ENCODE measurements around the gene PTGR1.
"Not testable (repeated sequence)": the region's sequence is repeated elsewhere in the genome, so short reads cannot be mapped to it uniquely, and the experiment has no call there.

The PTGR1 gene

GRCh38 chr9:111632060-111632459, 32.6 kb upstream of the PTGR1 start:
- no peak overlapping the region for H3K27ac ChIP-seq (ENCODE audit: low read length)
- DNase-seq (ENCODE audit: low read depth, low spot score): no peak
- H3K9me3 ChIP-seq (ENCODE audit: control insufficient read depth, insufficient read depth, low read length): no peaks in the 10 kb centered on the region
- H3K27me3 ChIP-seq (ENCODE audit: control insufficient read depth, insufficient read depth, low read length): no peaks in the 10 kb centered on the region
- H3K4me1 ChIP-seq (ENCODE audit: control insufficient read depth, insufficient read depth, low read length): no peaks in the 10 kb centered on the region
- peak overlapping the region; percentile 76; the same call in 1 of the 2 replicates for H3K4me3 ChIP-seq (ENCODE audit: low read length)
- no CpG with 5 or more reads among the region's 5 CpGs for WGBS (ENCODE audit: insufficient coverage, insufficient read length)
- no peaks in the 10 kb centered on the region for H3K36me3 ChIP-seq (ENCODE audit: control insufficient read depth, insufficient read depth, low read length)

GRCh38 chr9:111631214-111631971, 31.9 kb upstream of the PTGR1 start, which contains the start of gene DNAJC25:
TSS of gene DNAJC25 (plus strand) at chr9:111631334. CDS start at chr9:111631408, 74 bp downstream.
- H3K36me3 ChIP-seq (ENCODE audit: control insufficient read depth, insufficient read depth, low read length): no peaks in the 10 kb centered on the region
- no peak within 1 kb of the TSS for H3K27ac ChIP-seq (ENCODE audit: low read length)
- DNase-seq (ENCODE audit: low read depth, low spot score): peak; percentile 98
- no peaks in the 10 kb centered on the region for H3K4me1 ChIP-seq (ENCODE audit: control insufficient read depth, insufficient read depth, low read length)
- H3K4me3 ChIP-seq (ENCODE audit: low read length): peak within 1 kb of the TSS; percentile 76
- no peaks in the 10 kb centered on the region for H3K27me3 ChIP-seq (ENCODE audit: control insufficient read depth, insufficient read depth, low read length)
- no CpG with 5 or more reads among the region's 79 CpGs for WGBS (ENCODE audit: insufficient coverage, insufficient read length)
- H3K9me3 ChIP-seq (ENCODE audit: control insufficient read depth, insufficient read depth, low read length): no peaks in the 10 kb centered on the region

GRCh38 chr9:111630964-111631213, 31.4 kb upstream of the PTGR1 start:
- Histone ChIP-seq H3K9me3 (ENCODE audit: control insufficient read depth, insufficient read depth, low read length) (no peaks in the 10 kb centered on the region), H3K36me3 (ENCODE audit: control insufficient read depth, insufficient read depth, low read length) (no peaks in the 10 kb centered on the region), H3K27ac (ENCODE audit: low read length) (no peak overlapping the region), H3K4me1 (ENCODE audit: control insufficient read depth, insufficient read depth, low read length) (no peaks in the 10 kb centered on the region), H3K27me3 (ENCODE audit: control insufficient read depth, insufficient read depth, low read length) (no peaks in the 10 kb centered on the region), H3K4me3 (ENCODE audit: low read length) (peak overlapping the region; percentile 76; the same call in 1 of the 2 replicates)
- WGBS (ENCODE audit: insufficient coverage, insufficient read length): no CpG with 5 or more reads among the region's 14 CpGs
- DNase-seq (ENCODE audit: low read depth, low spot score): no peak

GRCh38 chr9:111630182-111630963, 30.9 kb upstream of the PTGR1 start:
- no CpG with 5 or more reads among the region's 17 CpGs for WGBS (ENCODE audit: insufficient coverage, insufficient read length)
- peak overlapping the region; percentile 76; the same call in 1 of the 2 replicates for H3K4me3 ChIP-seq (ENCODE audit: low read length)
- no peaks in the 10 kb centered on the region for H3K4me1 ChIP-seq (ENCODE audit: control insufficient read depth, insufficient read depth, low read length)
- H3K9me3 ChIP-seq (ENCODE audit: control insufficient read depth, insufficient read depth, low read length): no peaks in the 10 kb centered on the region
- no peaks in the 10 kb centered on the region for H3K27me3 ChIP-seq (ENCODE audit: control insufficient read depth, insufficient read depth, low read length)
- no peak for DNase-seq (ENCODE audit: low read depth, low spot score)
- no peak overlapping the region for H3K27ac ChIP-seq (ENCODE audit: low read length)
- no peaks in the 10 kb centered on the region for H3K36me3 ChIP-seq (ENCODE audit: control insufficient read depth, insufficient read depth, low read length)

- Histone ChIP-seq H3K4me3 (ENCODE audit: low read length) (no peak overlapping the region), H3K27me3 (ENCODE audit: control insufficient read depth, insufficient read depth, low read length) (no peaks in the 10 kb centered on the region), H3K27ac (ENCODE audit: low read length) (no peak overlapping the region), H3K4me1 (ENCODE audit: control insufficient read depth, insufficient read depth, low read length) (no peaks in the 10 kb centered on the region), H3K9me3 (ENCODE audit: control insufficient read depth, insufficient read depth, low read length) (no peaks in the 10 kb centered on the region), H3K36me3 (ENCODE audit: control insufficient read depth, insufficient read depth, low read length) (no peaks in the 10 kb centered on the region)
- no CpG with 5 or more reads among the region's 7 CpGs for WGBS (ENCODE audit: insufficient coverage, insufficient read length)
- DNase-seq (ENCODE audit: low read depth, low spot score): no peak
These were observed 29.0 kb upstream of the PTGR1 start for GRCh38 chr9:111628411-111628810.

GRCh38 chr9:111627260-111627963, 28.0 kb upstream of the PTGR1 start:
- no peaks in the 10 kb centered on the region for H3K27me3 ChIP-seq (ENCODE audit: control insufficient read depth, insufficient read depth, low read length)
- no peaks in the 10 kb centered on the region for H3K36me3 ChIP-seq (ENCODE audit: control insufficient read depth, insufficient read depth, low read length)
- no peak overlapping the region for H3K27ac ChIP-seq (ENCODE audit: low read length)
- H3K4me3 ChIP-seq (ENCODE audit: low read length): no peak overlapping the region
- no peaks in the 10 kb centered on the region for H3K9me3 ChIP-seq (ENCODE audit: control insufficient read depth, insufficient read depth, low read length)
- no CpG with 5 or more reads among the region's 7 CpGs for WGBS (ENCODE audit: insufficient coverage, insufficient read length)
- no peak for DNase-seq (ENCODE audit: low read depth, low spot score)
- H3K4me1 ChIP-seq (ENCODE audit: control insufficient read depth, insufficient read depth, low read length): no peaks in the 10 kb centered on the region

- Histone ChIP-seq H3K27ac (ENCODE audit: low read length) (no peak overlapping the region), H3K27me3 (ENCODE audit: control insufficient read depth, insufficient read depth, low read length) (no peaks in the 10 kb centered on the region), H3K36me3 (ENCODE audit: control insufficient read depth, insufficient read depth, low read length) (no peaks in the 10 kb centered on the region), H3K9me3 (ENCODE audit: control insufficient read depth, insufficient read depth, low read length) (no peaks in the 10 kb centered on the region), H3K4me1 (ENCODE audit: control insufficient read depth, insufficient read depth, low read length) (no peaks in the 10 kb centered on the region), H3K4me3 (ENCODE audit: low read length) (no peak overlapping the region)
- DNase-seq (ENCODE audit: low read depth, low spot score): no peak
- WGBS (ENCODE audit: insufficient coverage, insufficient read length): no CpG with 5 or more reads among the region's 3 CpGs
These were observed 23.2 kb upstream of the PTGR1 start for GRCh38 chr9:111622626-111623025.

- no peaks in the 10 kb centered on the region for H3K9me3 ChIP-seq (ENCODE audit: control insufficient read depth, insufficient read depth, low read length)
- no peak overlapping the region for H3K4me3 ChIP-seq (ENCODE audit: low read length)
- H3K27me3 ChIP-seq (ENCODE audit: control insufficient read depth, insufficient read depth, low read length): no peaks in the 10 kb centered on the region
- H3K4me1 ChIP-seq (ENCODE audit: control insufficient read depth, insufficient read depth, low read length): no peaks in the 10 kb centered on the region
- DNase-seq (ENCODE audit: low read depth, low spot score): no peak
- no CpG with 5 or more reads among the region's 2 CpGs for WGBS (ENCODE audit: insufficient coverage, insufficient read length)
- H3K36me3 ChIP-seq (ENCODE audit: control insufficient read depth, insufficient read depth, low read length): no peaks in the 10 kb centered on the region
- no peak overlapping the region for H3K27ac ChIP-seq (ENCODE audit: low read length)
These were observed 22.5 kb upstream of the PTGR1 start for GRCh38 chr9:111621895-111622480.

- H3K4me3 ChIP-seq (ENCODE audit: low read length); H3K4me1 ChIP-seq (ENCODE audit: control insufficient read depth, insufficient read depth, low read length); H3K36me3 ChIP-seq (ENCODE audit: control insufficient read depth, insufficient read depth, low read length); H3K27ac ChIP-seq (ENCODE audit: low read length); DNase-seq (ENCODE audit: low read depth, low spot score); H3K27me3 ChIP-seq (ENCODE audit: control insufficient read depth, insufficient read depth, low read length); H3K9me3 ChIP-seq (ENCODE audit: control insufficient read depth, insufficient read depth, low read length): not testable (repeated sequence)
- no CpG with 5 or more reads among the region's 29 CpGs for WGBS (ENCODE audit: insufficient coverage, insufficient read length)
These were observed 17.9 kb upstream of the PTGR1 start for GRCh38 chr9:111617349-111617748.

GRCh38 chr9:111615928-111616327, 16.5 kb upstream of the PTGR1 start:
- no CpG with 5 or more reads among the region's 3 CpGs for WGBS (ENCODE audit: insufficient coverage, insufficient read length)
- no peaks in the 10 kb centered on the region for H3K27me3 ChIP-seq (ENCODE audit: control insufficient read depth, insufficient read depth, low read length)
- no peak for DNase-seq (ENCODE audit: low read depth, low spot score)
- no peak overlapping the region for H3K27ac ChIP-seq (ENCODE audit: low read length)
- no peaks in the 10 kb centered on the region for H3K4me1 ChIP-seq (ENCODE audit: control insufficient read depth, insufficient read depth, low read length)
- no peaks in the 10 kb centered on the region for H3K9me3 ChIP-seq (ENCODE audit: control insufficient read depth, insufficient read depth, low read length)
- H3K36me3 ChIP-seq (ENCODE audit: control insufficient read depth, insufficient read depth, low read length): no peaks in the 10 kb centered on the region
- H3K4me3 ChIP-seq (ENCODE audit: low read length): no peak overlapping the region
